ENCODE results near the gene TBC1D8. TPM values are rescaled to one million over a fixed set of nuclear protein-coding genes. Genes with fewer than 3 reads are reported as not detected.
A peak's percentile ranks its signal among the peaks of the same experiment; 100 is the strongest.
"Not testable (repeated sequence)": the region's sequence is repeated elsewhere in the genome, so short reads cannot be mapped to it uniquely, and the experiment has no call there.

Gene TBC1D8
- total RNA-seq: 10 to 100 TPM; 16.1 to 37.3 TPM
- long read RNA-seq, partial matches to known transcripts: 29 of 43 reads
- long read RNA-seq, other reads (novel, unspliced or antisense): 11 of 43 reads

GRCh38 chr2:101151146-101151858, at the start of gene TBC1D8:
TBC1D8 (minus strand) TSS chr2:101151382; CDS start chr2:101151253, 129 bp downstream.
- intact Hi-C loops (cut with DNase I, micrococcal nuclease): loop anchor here in 1 of 2 donors (5.0 kb wide), 1 partner anchor 139 kb away; no protein-coding TSS in a partner anchor
- ATAC-seq (peak; percentile 89), DNase-seq (peak; percentile 87 to 90)

DNA sequence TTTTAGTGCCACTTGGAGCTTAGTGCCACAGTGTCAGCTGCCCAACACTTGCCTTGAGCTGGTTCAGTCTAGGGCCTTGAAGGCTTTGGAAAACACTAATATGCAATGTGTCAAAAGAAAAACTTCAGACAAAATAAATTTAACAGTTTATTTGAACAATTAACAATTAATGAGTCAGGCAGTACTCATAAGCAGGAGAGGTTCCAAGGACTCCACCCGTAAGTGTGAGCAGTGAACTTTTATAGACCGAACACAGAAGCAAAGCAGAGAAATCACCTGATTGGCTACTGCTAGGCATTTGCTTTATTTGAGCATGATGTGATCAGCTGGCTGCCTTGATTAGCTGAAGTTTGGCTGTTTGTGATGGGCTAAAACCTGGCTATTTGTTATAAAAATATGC, 49.5 kb upstream of the TBC1D8 start:
- intact Hi-C loops (cut with DNase I, micrococcal nuclease): no loop called here
- ATAC-seq (peak; percentile 51), DNase-seq (no peak)

DNA sequence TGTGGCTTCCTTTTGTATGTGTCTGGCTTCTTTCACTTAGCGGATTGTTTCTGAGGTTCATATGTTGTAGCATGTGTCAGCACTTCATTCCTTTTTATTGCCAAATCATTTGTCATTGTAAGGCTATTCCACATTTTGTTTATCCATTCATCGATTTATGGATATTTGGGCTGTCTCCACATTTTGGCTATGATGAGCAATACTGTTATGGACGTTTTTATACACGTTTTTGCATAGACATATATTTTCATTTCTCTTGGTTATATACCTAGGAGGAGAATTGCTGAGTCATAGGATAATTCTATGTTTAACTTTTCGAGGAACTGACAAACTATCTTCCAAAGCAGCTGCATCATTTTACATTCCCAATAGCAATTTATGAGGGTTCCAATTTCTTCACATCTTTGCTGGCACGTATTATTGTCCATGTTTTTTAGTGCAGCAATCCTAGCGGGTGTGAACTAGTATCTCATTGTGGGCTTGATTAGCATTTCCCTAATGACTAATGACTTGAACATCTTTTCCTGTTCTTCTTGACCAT, 48.1 kb upstream of the TBC1D8 start:
- DNase-seq: no peak
- intact Hi-C loops (cut with DNase I, micrococcal nuclease): no loop called here
- ATAC-seq: no peak

GRCh38 chr2:101197814-101198213, 46.6 kb upstream of the TBC1D8 start:
- intact Hi-C loops (cut with DNase I, micrococcal nuclease): no loop called here
- ATAC-seq (no peak), DNase-seq (no peak)

DNA sequence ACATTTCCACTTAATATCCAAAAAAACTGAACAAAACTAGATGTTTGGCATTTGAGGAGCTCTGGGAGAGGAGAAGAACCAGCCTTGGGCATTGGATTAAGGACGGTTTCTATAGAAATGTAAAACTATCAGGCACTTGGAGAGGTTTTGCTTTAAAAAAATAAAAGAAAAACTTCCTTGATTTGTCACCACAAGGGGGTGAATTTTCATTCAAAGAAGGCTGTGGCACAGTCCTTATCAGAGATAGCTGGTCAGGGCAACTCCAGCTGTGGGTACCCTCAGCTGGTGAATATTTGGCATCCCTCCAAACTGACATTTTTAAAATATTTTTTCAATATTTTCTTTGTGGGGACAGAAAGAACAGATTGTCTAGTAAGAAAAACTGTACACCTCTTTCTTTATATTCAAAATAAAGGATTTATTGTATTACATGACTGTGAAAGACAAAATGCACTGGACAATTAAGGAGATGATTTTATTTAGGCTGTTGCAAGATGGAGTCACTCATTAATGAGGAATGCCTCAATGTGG, 46.1 kb upstream of the TBC1D8 start:
- intact Hi-C loops (cut with DNase I, micrococcal nuclease): no loop called here
- no peak for DNase-seq
- ATAC-seq: peak; percentile 49

- DNase-seq: no peak
- intact Hi-C loops (cut with DNase I, micrococcal nuclease): no loop called here
- ATAC-seq: peak; percentile 31
These were observed 44.9 kb upstream of the TBC1D8 start for GRCh38 chr2:101195871-101196661.

DNA sequence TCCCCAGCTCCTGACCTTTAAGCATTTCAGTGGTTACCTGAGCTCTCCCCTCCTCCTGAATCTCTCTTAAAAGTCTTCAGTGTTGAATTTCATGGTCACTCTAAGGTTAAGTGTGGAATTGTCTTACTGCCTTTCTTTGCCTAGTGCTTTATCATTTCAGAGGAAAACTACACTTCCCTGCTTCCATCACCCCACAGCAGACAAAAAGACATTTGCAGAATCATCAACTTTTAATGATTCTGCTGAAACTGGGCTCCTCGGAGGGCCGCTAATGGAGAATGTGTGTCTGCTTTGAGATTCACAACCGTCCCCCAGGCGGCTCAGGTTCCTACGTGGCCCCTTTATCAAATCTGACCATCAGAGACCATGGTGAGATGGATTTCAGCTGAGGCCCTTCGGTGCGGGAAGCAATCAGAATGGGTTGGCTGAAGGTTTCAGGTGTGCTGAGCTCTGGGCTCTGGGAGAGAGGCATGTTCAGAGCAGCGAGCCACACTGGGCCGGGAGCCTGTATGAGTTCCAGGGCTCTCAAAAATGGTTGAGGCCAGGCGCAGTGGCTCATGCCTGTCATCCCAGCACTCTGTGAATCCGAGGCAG, 41.9 kb upstream of the TBC1D8 start:
- ATAC-seq: no peak
- DNase-seq: no peak
- intact Hi-C loops (cut with DNase I, micrococcal nuclease): no loop called here

GRCh38 chr2:101190747-101191516, 39.8 kb upstream of the TBC1D8 start:
- no peak for DNase-seq
- no peak for ATAC-seq
- intact Hi-C loops (cut with DNase I, micrococcal nuclease): no loop called here

GRCh38 chr2:101188683-101189405, 37.7 kb upstream of the TBC1D8 start:
- intact Hi-C loops (cut with DNase I, micrococcal nuclease): no loop called here
- DNase-seq (peak in 1 of 2 donors; percentile 63), ATAC-seq (peak; percentile 78)

- intact Hi-C loops (cut with DNase I, micrococcal nuclease): no loop called here
- no peak for ATAC-seq
- DNase-seq: no peak
These were observed 35.9 kb upstream of the TBC1D8 start for GRCh38 chr2:101187131-101187530.

DNA sequence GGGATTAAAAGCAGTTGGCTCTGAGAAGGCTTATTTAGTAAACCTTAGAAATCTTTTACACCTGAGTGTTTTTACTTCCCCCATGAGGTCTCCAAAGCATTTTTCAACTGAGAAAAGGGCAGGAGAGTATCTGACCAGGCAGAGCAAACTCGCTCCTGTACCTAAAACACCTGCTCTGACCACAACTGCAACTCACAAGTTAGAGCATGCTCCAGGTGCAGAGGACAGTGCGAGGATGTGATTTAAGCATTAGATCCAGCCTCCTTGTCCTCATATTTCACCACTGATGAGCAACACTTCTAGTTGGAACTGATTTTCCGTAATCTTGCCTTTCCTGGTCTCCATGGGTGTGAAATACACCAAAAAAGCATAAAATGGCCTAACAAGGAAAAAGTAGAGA, 34.5 kb upstream of the TBC1D8 start:
- ATAC-seq (no peak), DNase-seq (no peak)
- intact Hi-C loops (cut with DNase I, micrococcal nuclease): no loop called here

DNA sequence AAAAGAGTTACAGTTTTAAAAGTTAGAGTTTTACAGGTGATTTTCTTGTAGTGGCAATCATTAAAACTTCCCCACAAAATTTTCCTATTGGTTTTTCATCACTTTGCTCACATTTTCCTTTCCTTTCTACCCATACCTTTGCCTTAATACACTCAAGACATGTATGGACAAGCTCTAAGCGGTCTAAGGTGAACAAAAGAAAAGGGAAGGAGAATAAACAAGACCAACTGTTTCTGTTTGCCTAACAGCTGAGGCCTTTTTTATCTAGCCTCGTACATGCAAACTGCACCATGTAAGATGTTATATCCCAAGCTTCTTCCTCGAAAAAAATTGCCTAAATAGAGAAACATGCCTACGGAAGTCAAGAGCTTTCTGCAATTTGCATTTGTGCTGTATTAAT, 33.9 kb upstream of the TBC1D8 start:
- intact Hi-C loops (cut with DNase I, micrococcal nuclease): no loop called here
- DNase-seq: no peak
- no peak for ATAC-seq

DNA sequence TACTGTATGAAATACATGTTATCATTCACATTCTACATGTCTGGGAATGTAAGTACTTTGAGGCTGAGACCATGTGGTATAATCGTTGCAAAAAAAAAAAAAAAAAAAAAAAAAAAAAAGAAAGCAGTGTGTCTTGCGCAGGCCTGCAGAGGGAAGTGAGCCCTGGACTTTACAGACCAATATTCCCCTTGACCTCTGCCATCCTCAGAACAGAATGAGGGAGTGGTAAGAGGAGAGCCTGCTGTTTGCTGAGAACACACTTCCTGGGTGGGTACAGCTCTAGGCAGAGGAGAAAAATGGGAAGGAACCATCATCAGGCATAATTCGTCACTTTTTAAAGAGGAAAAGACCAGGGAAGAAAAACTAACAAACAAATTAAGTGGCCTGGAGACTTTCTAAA, 28.8 kb upstream of the TBC1D8 start:
- intact Hi-C loops (cut with DNase I, micrococcal nuclease): no loop called here
- DNase-seq (peak; percentile 25 to 57), ATAC-seq (peak; percentile 100)

DNA sequence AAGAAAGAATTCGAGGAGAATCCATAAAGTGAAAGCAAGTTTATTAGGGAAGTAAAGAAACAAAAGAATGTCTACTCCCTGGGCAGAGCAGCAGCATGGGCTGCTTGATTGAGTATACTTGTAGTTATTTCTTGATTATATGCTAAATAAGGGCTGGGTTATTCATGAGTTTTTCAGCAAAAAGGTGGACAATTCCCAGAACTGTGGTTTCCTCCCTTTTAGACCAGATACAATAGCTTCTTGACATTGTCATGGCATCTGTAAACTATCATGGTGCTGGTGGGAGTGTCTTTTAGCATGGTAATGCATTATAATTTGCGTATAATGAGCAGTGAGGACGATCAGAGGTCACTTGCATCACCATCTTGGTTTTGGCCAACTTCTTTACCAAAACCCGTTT, 25.6 kb upstream of the TBC1D8 start:
- no peak for ATAC-seq

GRCh38 chr2:101175991-101176390, 24.8 kb upstream of the TBC1D8 start:
- ATAC-seq (no peak), DNase-seq (no peak)
- intact Hi-C loops (cut with DNase I, micrococcal nuclease): no loop called here

More for the DNA sequence above, 25.6 kb upstream of the TBC1D8 start:
- intact Hi-C loops (cut with DNase I, micrococcal nuclease): no loop called here
- DNase-seq: no peak

GRCh38 chr2:101173707-101174295, 22.6 kb upstream of the TBC1D8 start:
- ATAC-seq (peak; percentile 79), DNase-seq (peak in 1 of 2 donors; percentile 33)
- intact Hi-C loops (cut with DNase I, micrococcal nuclease): no loop called here

- intact Hi-C loops (cut with DNase I, micrococcal nuclease); ATAC-seq; DNase-seq: not testable (repeated sequence)
These were observed 18.6 kb upstream of the TBC1D8 start for GRCh38 chr2:101169822-101170221.
